ENCODE data around the gene MAP3K14.

DNA sequence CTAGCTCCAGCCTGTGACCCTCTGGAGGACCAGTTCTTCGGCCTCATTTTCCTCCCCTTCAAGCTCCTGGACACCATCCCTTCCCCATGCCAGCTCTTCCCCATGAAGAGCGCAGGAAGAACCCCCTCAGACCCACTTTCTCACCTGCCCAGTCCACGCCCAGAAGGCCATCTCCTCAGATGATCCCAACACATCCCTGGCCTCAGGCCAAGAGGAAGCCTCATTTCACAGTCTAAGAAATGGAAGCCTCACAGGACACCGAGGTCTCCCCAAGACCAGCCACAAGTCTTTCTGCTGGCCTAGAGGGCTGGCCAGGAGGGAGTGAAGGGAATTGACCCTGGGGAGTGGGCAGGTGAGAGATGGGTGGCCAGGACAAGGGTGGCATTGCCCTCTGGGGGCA, 62.9 kb downstream of the MAP3K14 start:
- no peak for TF ChIP-seq POLR2A (IDR thresholded peaks at IDR 0.05)
- TF ChIP-seq, protein P1, sequence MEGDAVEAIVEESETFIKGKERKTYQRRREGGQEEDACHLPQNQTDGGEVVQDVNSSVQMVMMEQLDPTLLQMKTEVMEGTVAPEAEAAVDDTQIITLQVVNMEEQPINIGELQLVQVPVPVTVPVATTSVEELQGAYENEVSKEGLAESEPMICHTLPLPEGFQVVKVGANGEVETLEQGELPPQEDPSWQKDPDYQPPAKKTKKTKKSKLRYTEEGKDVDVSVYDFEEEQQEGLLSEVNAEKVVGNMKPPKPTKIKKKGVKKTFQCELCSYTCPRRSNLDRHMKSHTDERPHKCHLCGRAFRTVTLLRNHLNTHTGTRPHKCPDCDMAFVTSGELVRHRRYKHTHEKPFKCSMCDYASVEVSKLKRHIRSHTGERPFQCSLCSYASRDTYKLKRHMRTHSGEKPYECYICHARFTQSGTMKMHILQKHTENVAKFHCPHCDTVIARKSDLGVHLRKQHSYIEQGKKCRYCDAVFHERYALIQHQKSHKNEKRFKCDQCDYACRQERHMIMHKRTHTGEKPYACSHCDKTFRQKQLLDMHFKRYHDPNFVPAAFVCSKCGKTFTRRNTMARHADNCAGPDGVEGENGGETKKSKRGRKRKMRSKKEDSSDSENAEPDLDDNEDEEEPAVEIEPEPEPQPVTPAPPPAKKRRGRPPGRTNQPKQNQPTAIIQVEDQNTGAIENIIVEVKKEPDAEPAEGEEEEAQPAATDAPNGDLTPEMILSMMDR (IDR thresholded peaks at IDR 0.05) = no peak

Data from ovary (tissue), 3 donors.